ENCODE measurements around the gene NT5C2.

DNA sequence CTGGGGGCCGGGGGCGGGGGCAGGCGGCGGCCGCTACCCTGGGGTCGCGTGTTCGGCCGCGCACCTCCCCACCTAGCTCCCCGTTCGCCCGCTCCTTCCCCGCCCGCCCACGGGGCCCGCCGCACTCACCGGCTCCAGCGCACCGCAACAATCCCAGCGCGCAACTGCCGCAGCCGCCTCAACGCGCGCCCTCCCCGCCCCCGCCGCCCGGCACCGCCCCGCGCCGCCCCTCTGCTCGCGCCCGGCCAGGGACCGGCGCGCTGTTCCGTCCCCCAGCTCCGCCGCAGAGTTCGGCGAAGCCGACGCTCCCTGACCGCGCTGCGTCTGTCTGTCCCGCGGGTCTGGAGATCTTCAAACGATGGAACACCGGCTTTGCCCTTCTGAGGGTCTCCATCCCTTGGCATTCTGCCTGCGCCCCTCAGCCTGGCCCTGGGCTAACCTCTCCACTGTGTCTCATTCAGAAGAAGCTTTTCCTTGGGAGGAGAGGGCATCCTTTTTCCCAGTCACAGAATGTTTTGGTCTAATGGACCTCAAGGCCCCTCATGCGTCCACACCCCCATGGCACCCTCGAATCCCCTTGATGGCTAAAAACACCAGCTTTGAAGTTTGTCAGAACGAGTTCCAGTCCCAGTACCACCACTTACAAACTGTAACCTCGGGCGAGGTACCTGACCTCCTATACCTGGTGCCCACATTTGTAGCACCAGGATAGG lies at the start of gene NT5C2:
- no peak for TF ChIP-seq EZH2 (IDR thresholded peaks at IDR 0.05; ENCODE audit: borderline replicate concordance, insufficient read depth, low read depth, low read length, poor library complexity, severe bottlenecking)
- TF ChIP-seq, protein P1, sequence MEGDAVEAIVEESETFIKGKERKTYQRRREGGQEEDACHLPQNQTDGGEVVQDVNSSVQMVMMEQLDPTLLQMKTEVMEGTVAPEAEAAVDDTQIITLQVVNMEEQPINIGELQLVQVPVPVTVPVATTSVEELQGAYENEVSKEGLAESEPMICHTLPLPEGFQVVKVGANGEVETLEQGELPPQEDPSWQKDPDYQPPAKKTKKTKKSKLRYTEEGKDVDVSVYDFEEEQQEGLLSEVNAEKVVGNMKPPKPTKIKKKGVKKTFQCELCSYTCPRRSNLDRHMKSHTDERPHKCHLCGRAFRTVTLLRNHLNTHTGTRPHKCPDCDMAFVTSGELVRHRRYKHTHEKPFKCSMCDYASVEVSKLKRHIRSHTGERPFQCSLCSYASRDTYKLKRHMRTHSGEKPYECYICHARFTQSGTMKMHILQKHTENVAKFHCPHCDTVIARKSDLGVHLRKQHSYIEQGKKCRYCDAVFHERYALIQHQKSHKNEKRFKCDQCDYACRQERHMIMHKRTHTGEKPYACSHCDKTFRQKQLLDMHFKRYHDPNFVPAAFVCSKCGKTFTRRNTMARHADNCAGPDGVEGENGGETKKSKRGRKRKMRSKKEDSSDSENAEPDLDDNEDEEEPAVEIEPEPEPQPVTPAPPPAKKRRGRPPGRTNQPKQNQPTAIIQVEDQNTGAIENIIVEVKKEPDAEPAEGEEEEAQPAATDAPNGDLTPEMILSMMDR (IDR thresholded peaks at IDR 0.05): no peak

Data from B cell (primary cell).